ENCODE results near the gene RAB28. TPM values are rescaled to one million over a fixed set of nuclear protein-coding genes. Genes with fewer than 3 reads are reported as not detected.
A peak's percentile ranks its signal among the peaks of the same experiment; 100 is the strongest.

RAB28 gene
- polyA plus RNA-seq, 1 of the 3 experiments (the other 2 are of a cell fraction) = 10.5 TPM

DNA sequence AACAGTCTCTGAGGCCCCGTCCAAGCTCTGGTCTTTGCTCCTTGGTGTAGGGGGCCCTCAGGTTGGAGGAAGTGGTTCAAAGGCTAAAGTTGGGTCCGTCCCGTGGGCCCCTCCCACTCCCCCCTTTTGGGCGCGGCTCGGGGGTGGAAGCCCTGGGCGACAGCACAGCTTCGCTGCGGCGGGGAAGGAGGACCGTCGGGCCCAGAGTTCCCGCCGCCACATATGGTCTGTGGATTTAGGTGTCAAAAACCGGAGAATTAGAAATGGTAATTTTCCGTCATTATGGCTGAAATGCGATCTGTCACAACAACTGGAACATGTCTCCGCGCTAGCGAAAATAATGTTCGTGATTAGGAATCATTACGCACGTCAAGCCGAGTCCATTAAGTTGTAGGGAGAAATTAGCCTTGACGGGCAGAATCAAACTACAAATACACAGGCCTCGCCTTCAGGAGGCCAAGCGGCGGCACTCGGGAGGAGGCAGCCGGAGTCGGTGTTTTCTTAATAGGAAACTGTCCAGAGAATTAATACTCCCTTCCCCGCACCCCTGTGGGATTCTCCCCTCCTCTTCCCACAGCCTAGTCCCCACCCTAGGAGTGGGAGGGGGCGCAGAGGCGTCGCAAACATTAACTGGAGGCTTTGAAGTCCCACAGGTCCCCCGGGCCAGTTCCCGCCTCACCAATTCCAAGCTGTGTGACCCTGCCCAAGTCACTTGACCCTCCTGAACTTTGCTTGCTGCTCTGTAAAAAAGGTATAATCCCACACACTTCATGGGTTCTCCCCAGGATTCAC lies 45.2 kb upstream of the RAB28 start:
- 18% methylated on average over 35 of the region's 37 CpGs for WGBS (ENCODE audit: low lambda C conversion rate)
- H3K4me2 ChIP-seq = peak overlapping the region; percentile 16; the same call in 1 of the 2 replicates
- peaks cover 93% of the 10 kb centered on the region for H3K27me3 ChIP-seq (ENCODE audit: insufficient read depth)
- TF ChIP-seq, protein P1, sequence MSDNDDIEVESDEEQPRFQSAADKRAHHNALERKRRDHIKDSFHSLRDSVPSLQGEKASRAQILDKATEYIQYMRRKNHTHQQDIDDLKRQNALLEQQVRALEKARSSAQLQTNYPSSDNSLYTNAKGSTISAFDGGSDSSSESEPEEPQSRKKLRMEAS (IDR thresholded peaks at IDR 0.05; ENCODE audit: low read depth) = no peak
- TF ChIP-seq, protein P2, sequence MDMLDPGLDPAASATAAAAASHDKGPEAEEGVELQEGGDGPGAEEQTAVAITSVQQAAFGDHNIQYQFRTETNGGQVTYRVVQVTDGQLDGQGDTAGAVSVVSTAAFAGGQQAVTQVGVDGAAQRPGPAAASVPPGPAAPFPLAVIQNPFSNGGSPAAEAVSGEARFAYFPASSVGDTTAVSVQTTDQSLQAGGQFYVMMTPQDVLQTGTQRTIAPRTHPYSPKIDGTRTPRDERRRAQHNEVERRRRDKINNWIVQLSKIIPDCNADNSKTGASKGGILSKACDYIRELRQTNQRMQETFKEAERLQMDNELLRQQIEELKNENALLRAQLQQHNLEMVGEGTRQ (IDR thresholded peaks at IDR 0.05; ENCODE audit: borderline replicate concordance, low read depth, low read length) = no peak
- TF ChIP-seq TCF12 (IDR thresholded peaks at IDR 0.05) = no peak
- no peak for TF ChIP-seq RCOR1 (IDR thresholded peaks at IDR 0.05; ENCODE audit: low read length)
- no peak for TF ChIP-seq RAD21 (IDR thresholded peaks at IDR 0.05; ENCODE audit: low read length)
- TF ChIP-seq CHD2 (IDR thresholded peaks at IDR 0.05; ENCODE audit: low read length, partially characterized antibody) = no peak
- H3F3A ChIP-seq (replicated peaks; ENCODE audit: insufficient read depth) = peaks cover 3% of the 10 kb centered on the region
- H3K79me2 ChIP-seq (ENCODE audit: insufficient read depth) = no peaks in the 10 kb centered on the region
- H3K9ac ChIP-seq = no peak overlapping the region
- no peaks in the 10 kb centered on the region for H4K20me1 ChIP-seq (ENCODE audit: insufficient read depth)
- H3K27ac ChIP-seq (ENCODE audit: low read depth in 2 of 2, low read length in 1 of 2) = no peak overlapping the region
- CTCF ChIA-PET = interaction anchor here (1.1 to 2.2 kb wide), 3 partner anchors 10 to 19 kb away, joined by 3 to 8 read pairs (median 7); no protein-coding TSS in a partner anchor
- H3K36me3 ChIP-seq (replicated peaks in 1 of 2; ENCODE audit: control insufficient read depth in 1 of 2, insufficient read depth in 2 of 2, low read length in 1 of 2) = no peaks in the 10 kb centered on the region
- H3K4me1 ChIP-seq (ENCODE audit: control insufficient read depth in 1 of 2, insufficient read depth in 2 of 2, low read depth in 1 of 2, low read length in 1 of 2) = no peaks in the 10 kb centered on the region; a peak in 1 of 4 replicates
- H3K9me2 ChIP-seq = no peaks in the 10 kb centered on the region
- peak; percentile 30 for DNase-seq
- no peak overlapping the region for H3K4me3 ChIP-seq (ENCODE audit: low read depth in 2 of 2, low read length in 1 of 2)
- no peak overlapping the region for H2AFZ ChIP-seq (ENCODE audit: low read depth)
- POLR2A ChIA-PET = no interaction called here
- no peaks in the 10 kb centered on the region; the same call in 1 of the 2 replicates for H3K9me3 ChIP-seq

DNA sequence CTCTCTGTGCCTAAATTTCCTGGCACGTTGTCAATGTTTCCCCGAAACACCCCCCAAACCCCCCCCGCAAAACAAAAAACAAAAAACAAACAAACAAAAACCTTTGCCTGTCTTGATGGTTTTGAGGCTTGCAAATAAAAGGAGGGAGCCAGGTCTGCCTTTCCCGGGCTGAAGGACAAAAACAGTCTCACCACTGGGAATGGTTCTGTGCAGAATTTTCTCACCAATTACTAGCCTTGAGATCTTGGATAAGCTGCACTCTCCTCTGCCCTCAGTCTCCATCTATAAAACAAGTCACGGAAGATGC lies 44.6 kb upstream of the RAB28 start:
- H3F3A ChIP-seq (replicated peaks; ENCODE audit: insufficient read depth) = peaks cover 3% of the 10 kb centered on the region
- H3K27me3 ChIP-seq (ENCODE audit: insufficient read depth) = peaks cover 93% of the 10 kb centered on the region
- WGBS (ENCODE audit: low lambda C conversion rate) = 17% methylated on average over 5 of the region's 5 CpGs
- ChIA-PET POLR2A (no interaction called here), CTCF (no interaction called here)
- DNase-seq = peak; percentile 27
- peak overlapping the region; percentile 16; the same call in 1 of the 2 replicates for H3K4me2 ChIP-seq
- TF ChIP-seq, protein P1 (IDR thresholded peaks at IDR 0.05; ENCODE audit: low read depth) = no peak
- TF ChIP-seq FOSL2 (IDR thresholded peaks at IDR 0.05; ENCODE audit: borderline replicate concordance, low read depth) (no peak), GABPA (IDR thresholded peaks at IDR 0.05; ENCODE audit: low read depth) (no peak), POLR2AphosphoS5 (IDR thresholded peaks at IDR 0.05; ENCODE audit: low read depth, low read length) (no peak), GATA2 (CRISPR knock-in tag; IDR thresholded peaks at IDR 0.05) (no peak), CTCF (IDR thresholded peaks at IDR 0.05) (no peak), SMC3 (IDR thresholded peaks at IDR 0.05; ENCODE audit: low read depth, low read length) (no peak), REST (IDR thresholded peaks at IDR 0.05; ENCODE audit: low read depth, low read length) (no peak), FOXM1 (IDR thresholded peaks at IDR 0.05; ENCODE audit: low read depth) (no peak), EZH2phosphoT487 (IDR thresholded peaks at IDR 0.05; ENCODE audit: borderline replicate concordance, low read depth) (no peak), FOXJ3 (CRISPR knock-in tag; IDR thresholded peaks at IDR 0.05) (no peak)
- no peaks in the 10 kb centered on the region; a peak in 1 of 4 replicates for H3K4me1 ChIP-seq (ENCODE audit: control insufficient read depth in 1 of 2, insufficient read depth in 2 of 2, low read depth in 1 of 2, low read length in 1 of 2)
- H3K9ac ChIP-seq = no peak overlapping the region
- no peaks in the 10 kb centered on the region for H3K9me2 ChIP-seq
- H3K27ac ChIP-seq (ENCODE audit: low read depth in 2 of 2, low read length in 1 of 2) = no peak overlapping the region
- H3K79me2 ChIP-seq (ENCODE audit: insufficient read depth) = no peaks in the 10 kb centered on the region
- no peak overlapping the region for H3K4me3 ChIP-seq (ENCODE audit: low read depth in 2 of 2, low read length in 1 of 2)
- H3K9me3 ChIP-seq = no peaks in the 10 kb centered on the region; the same call in 1 of the 2 replicates
- H4K20me1 ChIP-seq (ENCODE audit: insufficient read depth) = no peaks in the 10 kb centered on the region
- no peak overlapping the region for H2AFZ ChIP-seq (ENCODE audit: low read depth)
- no peaks in the 10 kb centered on the region for H3K36me3 ChIP-seq (replicated peaks in 1 of 2; ENCODE audit: control insufficient read depth in 1 of 2, insufficient read depth in 2 of 2, low read length in 1 of 2)

Data from SK-N-SH (cell line).